HG03135 (cell line): ENCODE results near the gene TENT5C.
A peak's percentile ranks its signal among the peaks of the same experiment; 100 is the strongest.

ENCODE experiments used
- ATAC-seq: cut with Tn5 transposase; IDR thresholded peaks from one replicate; pipeline ENCODE4 v1.9.1; 2021; ENCODE audit warnings: mild to moderate bottlenecking, moderate library complexity; ENCODE audit not compliant: unreplicated experiment

TENT5C gene

DNA sequence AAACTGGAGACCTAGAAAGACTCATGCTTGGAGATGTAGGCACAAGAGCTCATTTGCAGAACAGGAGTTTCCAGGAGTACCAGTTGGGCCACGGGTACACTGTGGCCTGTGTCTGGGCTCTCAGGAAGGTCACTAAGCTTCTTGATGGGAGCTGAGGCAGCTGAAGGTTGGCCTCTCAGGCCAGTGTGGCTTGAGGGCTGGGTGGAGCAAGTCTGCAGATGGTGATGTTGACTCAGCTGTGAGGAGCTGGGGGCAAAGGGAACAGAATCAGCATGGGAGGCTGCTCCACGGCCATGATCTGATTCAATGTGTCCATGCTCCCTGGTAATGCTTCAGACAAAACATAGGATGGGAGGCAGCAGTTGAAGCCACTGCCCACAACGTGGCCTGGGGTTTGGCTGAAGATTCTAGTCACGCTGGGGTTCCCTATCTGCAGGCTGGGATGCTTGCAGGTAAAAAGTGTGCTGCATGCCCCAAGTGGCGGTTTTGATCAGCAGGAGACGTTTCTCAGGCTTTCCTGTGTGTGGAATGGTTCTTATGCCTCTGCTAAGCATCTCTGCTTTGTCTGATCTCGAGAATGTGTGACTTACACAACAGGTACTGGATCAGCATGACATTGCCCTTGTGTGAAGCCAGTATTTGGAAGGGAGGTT is 15.4 kb upstream of the TENT5C start:
- no peak for ATAC-seq

DNA sequence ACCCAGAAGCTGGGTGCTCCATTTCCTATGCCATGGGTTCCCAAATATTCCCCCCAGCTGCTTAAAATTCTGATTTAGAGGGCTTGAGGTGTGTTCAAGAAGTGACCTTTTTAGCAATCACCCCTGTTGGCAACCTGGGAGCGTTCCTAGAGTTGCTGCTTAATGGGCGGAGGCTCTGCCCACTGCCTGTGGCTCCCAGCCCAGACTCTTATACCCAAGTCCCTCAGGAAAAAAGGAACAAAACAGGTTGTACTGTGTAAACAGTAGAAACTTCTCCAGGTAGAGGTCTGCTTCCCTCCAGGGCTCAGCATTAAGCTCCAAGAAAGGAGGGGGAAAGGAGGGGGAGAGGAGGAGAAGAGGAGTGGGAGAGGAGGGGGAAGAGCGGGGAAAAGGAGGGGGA is 14.6 kb upstream of the TENT5C start:
- ATAC-seq: no peak

DNA sequence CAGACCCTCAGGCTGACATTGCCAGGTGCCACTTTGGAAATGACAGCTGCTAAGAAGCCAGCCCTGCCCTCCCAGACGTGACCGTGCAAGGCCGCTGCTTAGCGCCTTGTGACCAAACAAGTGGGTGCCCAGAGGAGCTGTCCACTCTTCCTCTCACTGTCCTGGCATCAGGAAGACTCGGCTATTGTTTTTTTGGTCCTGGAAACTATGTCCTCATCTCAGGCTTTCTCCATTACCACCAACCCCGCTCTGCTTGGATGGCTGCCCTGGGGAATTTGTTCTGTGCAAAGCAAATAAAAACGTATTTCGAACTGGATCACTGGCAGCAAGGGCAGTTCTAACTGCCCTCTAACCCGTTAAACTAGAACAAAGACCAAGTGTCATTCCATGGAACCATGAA is 13.7 kb upstream of the TENT5C start:
- no peak for ATAC-seq

DNA sequence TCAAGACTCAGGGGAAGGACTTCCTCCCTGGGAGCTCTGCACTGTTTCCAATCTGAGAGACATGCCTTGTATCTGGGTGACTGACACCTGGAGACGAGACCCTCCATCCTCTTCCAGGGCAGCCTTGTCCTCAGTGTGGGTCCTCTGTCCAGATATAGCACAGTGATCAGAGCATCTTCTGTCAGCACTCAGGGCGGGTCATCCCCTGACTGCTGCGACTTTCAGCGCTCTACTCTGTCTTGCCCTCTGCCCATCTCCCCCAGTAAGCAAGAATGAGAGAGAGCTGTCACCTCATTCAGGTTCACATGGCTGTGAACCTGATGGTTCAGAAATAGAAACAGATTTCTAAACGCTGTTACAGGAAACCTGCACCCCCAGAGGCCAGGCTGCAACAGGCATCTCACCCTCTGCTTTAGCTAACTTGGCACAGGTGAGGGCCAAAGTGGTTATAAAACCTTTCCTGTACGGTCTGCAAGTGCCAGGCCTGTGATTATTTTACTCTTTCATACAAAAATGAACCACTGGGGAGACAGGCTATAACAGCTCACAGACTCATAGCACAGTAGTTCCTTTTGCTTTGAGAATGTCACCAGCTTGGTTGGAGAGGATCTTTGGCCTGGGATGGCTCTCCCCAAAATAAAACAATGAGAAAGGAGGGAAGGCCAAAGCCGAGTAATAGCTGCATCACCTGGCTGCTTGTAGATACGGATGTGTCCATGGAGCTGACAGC is 11.4 kb upstream of the TENT5C start:
- ATAC-seq: no peak

DNA sequence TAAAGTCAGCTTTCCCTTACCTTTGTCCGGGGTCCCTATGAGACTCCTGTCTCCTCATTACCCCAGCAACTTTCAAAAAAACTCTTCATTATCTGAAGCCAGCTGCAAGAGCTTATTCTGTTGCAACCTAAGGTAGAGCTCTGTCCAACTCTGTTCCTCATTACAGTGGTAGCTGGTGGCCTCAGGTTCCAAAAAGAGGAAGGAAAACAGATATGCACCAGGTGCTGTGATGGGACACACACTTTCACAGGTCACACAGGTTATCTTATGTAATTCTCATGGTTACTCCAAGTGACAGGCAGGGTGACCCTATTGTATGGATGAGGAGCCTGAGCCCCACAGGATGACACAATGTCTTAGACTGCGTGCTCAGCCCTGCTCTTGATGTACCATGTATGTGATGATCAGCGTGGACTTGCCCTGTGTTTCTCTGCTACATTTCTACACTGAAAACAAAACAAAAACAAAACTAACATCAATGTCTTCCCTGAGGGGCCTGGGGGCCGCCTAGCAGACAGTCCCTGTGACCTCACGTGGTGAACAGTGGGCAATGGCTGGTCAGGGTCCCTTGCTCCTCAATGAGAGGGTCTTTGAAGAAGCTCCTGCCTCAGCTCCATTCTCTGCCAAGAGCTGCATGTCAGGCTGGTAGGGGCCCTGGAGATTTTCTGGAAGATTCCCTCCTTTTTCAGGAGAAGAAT is 9.7 kb upstream of the TENT5C start:
- no peak for ATAC-seq

DNA sequence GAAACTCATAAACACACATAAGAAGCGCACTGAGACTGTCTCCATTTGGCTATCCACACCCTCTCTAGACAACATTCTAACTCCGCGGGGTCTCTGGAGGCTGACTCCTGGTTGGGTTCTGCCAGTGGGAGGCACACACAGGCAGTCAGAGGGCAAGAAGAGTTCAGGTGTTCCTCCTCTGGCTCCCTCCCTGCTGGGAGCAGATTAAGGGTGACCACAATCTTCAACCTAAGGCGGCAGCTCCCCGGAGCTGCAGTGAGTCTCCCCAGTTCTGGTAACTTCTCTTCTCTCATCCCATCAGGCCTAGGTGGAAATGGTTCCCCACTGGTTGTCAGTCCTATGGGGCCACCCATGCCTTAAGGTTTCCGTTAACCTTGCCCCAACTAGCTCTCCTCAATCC is 7.4 kb upstream of the TENT5C start:
- no peak for ATAC-seq

DNA sequence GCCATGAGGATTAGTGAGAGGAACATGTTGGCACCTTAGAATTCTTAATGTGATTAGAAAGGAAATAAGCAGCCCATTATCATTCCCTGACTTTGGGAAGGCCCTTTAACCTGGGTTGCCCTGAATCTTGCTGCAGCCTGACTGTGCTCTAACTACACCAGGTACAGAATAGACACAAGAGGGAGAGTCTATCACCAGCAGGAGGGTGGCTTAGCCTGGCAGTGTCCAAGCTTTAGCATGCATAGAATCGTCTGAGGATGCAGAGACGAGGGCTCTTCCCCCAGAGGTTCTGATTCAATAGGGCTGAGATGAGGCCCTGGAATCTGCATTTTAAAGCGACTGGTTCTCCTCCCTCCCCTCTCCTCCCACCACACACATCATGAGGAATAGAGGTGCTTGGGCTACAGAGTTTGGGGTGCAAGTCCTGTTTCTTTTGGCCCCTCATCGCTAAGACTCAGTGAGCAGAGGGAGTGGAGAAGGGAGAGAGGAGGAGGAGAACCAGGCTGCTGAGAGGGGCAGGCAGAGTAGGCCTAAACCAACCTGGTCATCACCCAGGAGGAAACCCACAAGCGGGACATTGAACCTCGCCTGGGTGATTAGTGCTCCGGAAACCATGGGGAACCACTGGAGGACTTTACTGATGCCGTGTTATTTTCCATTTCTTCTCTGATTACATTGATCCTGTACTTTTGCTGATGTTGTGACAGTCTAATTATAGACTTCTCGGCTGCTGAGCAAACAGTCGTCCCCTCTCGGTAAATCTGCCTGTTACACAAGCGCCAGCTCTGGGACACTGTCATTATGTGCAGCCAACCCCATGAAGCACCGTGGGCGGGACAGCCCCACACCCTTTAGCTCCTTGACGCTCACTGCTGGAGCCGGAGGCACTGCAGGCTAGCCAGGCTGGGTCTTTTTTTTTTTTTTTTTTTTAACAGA is 6.3 kb upstream of the TENT5C start:
- no peak for ATAC-seq

DNA sequence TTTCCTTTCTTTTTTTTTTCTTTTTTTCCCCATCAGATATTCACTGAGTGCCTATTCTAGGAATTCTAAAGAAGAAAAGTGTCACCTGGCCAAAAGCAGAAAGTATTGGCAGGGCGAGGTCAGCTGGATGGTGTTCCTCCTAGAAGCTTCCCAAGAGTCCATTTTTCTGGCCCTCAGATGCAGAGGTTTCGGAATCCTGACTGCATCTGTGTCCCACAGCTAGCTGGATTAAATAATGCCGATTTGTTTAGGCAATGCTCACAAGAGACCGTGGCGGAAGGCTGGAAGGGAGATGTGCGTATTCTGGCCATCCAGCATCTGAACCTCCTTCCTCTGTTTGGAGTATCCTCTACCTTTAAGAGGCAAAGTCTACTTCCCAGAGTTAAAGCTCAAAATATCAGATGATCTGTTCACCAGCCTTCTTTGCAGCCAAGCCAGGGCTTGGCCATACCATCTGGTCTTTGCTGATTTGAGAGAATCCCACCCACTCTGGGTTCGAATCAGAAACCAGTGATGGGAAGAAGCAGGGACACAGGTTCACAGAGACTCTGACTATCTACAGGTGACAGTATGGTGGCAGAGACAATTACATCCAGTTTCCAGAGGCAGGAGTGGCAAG is 5.4 kb upstream of the TENT5C start:
- no peak for ATAC-seq

DNA sequence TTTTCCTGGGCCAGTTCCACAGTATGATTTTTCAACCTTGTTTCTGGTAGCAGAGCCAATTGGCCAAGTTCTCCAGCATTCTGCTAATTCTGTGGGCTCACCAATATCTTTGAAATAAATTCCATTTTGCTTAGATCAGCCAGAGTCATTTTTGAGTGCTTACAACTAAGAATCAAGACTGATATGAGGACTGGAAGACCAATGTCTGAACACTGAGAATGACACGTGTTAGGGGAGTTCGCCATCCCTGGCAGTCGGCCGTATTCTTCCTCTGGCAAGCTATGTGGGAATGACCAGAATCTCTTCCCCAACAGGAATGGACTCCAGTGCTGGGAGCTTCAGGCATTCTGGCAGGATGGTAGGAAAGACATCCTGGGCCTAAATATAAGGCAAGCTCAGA is 4.9 kb upstream of the TENT5C start:
- ATAC-seq: no peak

DNA sequence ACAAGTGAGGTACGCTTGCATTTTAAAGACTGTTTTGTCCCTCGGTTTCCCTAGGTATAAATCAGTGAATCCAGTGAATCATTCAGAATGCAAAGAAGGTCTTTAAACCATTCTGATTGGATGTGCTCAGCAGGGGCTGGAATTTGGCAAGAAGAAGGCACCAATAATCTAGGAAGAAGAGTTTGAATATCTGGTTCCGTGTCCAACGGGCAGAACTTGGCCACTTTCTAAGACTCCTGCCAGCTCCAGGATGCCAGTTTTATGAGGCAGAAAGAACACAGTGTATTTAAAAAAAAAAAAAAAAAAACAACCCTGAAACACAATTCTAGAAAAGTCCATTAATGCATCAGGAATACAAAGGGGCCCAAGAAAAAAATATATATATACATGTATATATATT is 3.0 kb upstream of the TENT5C start:
- ATAC-seq: no peak

DNA sequence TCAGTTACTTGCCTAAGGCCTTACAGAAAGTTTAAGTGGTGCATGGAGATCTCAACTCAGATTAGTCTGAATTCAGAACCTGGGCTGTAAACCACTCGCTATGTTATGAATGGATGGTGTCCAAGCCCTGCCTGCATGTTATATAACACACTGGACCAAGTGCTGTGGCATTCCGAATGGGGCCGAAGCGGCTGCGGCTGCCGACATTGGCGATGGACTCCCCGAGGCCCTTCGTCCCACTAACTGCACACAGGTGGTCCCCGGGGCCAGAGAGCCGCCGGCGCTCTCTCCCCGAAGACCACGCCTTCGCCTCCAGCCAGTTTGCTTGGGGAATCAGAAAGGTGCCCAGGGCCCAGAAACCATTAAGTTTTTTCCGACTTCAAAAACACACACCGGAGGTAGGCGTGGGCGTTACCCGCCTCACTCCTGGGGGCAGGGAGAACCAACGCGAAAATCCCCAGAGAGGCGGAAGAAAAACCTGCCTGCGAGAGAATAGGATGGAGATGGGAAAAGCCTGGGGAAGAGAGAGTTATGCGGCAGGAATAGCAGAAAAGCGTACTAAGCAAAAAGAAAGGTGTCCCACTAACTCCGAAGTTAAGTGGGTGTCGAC is 579 bp upstream of the TENT5C start:
- ATAC-seq: peak; percentile 24

DNA sequence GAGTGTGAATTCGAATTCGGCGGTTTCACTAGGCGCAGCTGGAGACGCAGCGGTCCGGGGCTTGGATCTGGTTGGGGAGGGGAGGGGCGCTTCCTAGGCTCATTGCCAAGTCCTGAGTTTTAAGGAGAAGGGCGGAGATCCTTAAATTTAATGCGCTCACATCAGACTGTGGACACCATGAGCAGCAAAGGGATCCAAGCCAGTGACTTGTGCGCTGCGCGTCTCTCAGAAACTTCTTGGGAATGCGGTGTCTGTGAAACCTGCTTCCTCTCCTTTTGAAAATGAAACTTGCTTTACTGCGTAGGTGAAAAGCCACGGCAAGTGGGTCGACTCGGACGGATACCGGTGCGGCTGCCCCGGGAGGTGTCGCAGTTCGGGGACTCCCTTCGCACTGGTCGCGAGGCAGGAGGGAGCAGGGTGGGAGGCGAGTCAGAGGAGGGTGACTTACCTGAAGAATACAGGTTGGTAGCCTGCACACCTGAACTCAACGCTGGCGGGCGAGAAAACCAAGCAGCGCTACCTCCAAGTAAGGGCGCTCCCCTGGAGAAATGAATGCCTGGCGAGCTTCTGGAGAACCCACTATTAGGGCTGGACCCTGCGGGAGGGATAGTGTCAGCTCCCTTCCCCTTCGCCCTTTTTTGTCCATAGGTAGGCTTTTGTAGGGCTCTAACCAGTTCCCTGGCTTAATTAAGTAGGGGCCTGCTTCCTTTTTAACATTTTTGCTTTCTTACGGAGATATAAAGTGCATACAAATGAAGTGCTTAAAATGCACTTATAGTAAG is 992 bp downstream of the TENT5C start:
- ATAC-seq: no peak

DNA sequence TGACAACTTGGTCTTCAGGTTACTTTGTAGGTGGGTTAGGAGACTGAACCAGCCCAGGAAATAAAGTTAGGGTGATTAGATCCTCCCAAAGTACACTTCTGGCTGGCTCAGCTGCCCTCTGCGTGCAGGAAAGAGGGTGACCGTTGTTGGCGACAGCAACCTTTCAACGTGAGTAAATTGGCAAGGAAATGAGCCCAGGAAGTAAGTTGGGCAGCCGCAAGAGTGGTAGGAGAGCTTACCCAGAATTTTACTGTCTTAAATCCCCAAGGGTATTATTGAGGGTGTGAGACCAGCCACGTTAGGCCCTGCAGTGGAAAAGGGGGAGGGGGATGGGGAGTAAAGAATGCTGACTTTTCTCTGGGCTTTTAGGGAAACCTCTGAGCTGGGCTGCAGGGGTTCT is 1.6 kb downstream of the TENT5C start:
- ATAC-seq: no peak

DNA sequence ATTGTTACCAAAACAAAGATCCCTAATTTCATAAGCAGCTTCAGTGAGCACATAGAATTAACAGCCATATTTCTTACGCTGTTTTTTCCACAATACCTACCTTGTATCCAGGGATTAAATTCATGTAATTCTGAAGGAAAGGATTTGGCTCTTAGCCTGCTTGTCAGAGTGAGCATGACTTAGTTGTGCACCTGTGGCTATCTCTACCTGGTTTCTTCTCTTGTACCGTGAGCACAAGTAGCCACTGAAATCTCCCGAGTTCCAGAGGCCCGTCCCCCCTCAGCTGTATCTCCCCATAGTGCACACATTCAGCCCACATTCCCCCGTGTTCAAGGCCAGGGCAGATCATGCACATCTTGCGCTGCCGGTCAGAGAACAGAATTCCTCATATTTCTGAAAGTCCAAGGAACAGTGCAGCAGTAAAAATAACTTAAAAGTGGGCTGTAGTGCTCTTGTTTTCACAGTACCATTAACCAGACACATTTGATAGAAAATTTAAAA is 2.3 kb downstream of the TENT5C start:
- no peak for ATAC-seq

DNA sequence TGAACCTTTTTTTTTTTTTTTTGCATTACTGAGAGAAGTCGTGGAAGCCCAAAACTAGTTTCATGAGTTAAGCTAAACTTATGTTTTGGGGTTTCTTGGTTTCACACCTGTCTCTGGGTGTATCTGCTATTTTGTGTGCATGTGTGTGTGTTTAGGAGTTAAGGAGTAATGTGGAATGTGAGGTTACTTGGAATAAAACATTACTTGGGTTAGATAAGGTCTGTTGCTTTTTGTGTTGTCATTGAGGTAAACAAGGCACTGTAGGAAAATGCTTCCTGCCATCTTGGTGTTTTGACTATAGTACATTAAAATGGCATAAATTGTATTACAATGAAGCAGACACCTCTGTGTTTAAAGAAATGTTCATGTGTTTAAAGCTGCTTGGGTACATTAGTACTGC is 2.9 kb downstream of the TENT5C start:
- ATAC-seq: no peak

DNA sequence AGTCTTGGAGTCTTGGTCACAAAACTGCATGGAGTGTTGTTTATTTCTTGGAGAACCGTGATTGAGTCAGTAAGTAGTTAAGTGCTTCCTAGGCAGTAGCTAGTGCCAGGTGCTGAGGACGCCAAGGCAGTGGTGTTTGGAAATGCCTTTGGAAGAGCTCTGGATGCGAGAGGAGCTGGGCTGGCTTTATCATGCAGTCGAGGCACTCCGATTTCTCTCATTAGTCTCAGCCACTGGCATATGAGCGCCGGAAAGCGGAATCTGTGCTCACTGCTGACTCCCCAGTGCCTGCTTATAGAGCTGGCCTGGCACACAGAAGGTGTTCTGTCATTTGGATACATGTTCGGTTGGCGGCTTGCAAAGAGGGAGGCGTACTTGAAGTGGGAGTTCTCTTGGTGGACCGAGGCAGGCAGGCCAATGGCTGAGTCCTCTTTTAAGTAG is 3.6 kb downstream of the TENT5C start:
- ATAC-seq: no peak

DNA sequence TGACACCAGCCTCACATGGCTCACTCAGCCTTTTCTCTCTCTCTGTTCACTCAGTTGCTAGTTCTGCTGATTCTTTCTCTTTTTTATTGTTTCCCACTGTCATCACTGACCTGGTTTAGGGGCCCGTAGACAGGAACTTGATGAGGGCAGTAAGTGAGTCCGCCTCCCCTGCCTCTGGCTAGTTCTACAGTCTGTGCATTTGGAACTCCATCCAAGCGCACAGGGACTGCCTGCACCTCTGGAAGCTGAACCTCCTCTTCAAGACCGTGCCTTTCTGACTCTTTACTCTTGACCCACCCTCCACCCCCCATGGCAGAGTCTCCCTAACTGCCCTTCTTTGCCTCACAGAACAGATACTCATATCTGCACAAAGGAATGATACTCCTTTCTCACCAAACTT is 4.2 kb downstream of the TENT5C start:
- no peak for ATAC-seq

DNA sequence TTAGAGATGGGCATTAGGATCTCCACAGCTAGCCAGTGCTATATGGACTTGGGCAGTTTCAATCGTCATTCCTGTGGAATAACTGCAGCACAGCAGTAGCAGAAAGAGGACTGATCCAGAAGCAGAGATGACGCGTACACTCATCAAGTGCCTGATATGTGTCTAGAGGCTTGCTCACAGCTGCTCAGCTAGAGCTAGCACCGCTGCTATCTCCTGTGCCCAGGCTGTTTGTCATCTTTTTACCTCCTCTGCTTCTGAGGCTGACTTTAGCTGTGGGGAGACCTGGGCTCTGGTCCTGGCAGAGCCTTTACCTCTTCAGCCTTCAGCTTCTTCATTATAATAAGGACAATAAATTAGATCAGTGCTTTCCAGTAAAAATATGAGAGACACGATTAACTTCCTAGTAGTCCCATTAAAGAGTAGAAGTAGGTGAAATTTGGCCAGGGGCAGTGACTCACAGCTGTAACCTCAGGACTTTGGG is 5.3 kb downstream of the TENT5C start:
- ATAC-seq: no peak

DNA sequence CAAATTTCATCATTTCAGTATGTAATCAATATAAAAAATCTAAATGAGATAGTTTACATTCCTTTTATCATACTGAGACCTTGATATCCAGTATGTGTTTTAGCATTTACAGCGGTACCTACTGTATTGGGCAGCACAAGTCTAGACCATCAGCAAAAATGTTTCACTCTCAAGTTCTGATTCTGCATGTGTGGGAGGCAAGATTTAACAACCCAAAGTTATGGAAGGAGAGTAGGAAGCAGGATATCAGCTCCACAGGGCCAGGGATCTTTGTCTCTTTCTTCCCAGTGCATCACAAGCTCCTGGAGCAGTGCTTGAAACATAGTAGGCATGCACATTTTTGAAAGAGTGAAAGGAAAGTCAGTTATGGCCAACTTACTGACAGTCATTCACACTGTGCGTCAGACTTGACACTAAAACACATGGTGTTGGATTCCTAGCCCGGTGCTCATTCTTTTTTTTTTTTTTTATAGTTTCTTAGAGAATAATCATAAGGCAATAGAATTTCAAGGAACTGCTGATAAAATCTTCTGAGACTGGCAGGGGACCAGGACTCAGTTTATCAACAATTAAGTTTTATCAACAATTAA is 6.1 kb downstream of the TENT5C start:
- ATAC-seq: no peak
